Calu3 (cell line): ENCODE data around the gene CCL7. TPM values are rescaled to one million over a fixed set of nuclear protein-coding genes. Genes with fewer than 3 reads are reported as not detected.
A peak's percentile ranks its signal among the peaks of the same experiment; 100 is the strongest.

Source experiments
- BruUV-seq: library from RNA; stranded (reverse); fragments of 400-500 nt; replicated peaks from 2 replicates; lab custom pipeline; 2021; lab: Mats Ljungman, UMichigan
- CTCF ChIA-PET: fragments of 300-600 bp; sonication (Branson Sonifier 250); formaldehyde crosslinking; loops from one replicate; lab custom pipeline; 2022; ENCODE audit warnings: antibody characterized with exemption; lab: Charles Lee
- DNase-seq: peaks from one replicate; pipeline ENCODE4 v3.0.0; 2022
- H3K27ac Mint-ChIP-seq: one replicate; pipeline ENCODE4 v1.8.0; 2022; ENCODE audit warnings: mixed read lengths; ENCODE audit not compliant: unreplicated experiment
- H3K27me3 Mint-ChIP-seq: one replicate; pipeline ENCODE4 v1.8.0; 2022; ENCODE audit warnings: mixed read lengths; ENCODE audit not compliant: unreplicated experiment
- H3K36me3 Mint-ChIP-seq: one replicate; pipeline ENCODE4 v1.8.0; 2022; ENCODE audit warnings: mild to moderate bottlenecking, moderate library complexity, mixed read lengths; ENCODE audit not compliant: insufficient read depth, unreplicated experiment
- H3K4me1 Mint-ChIP-seq: one replicate; pipeline ENCODE4 v1.8.0; 2022; ENCODE audit warnings: mild to moderate bottlenecking, low read depth, mixed read lengths; ENCODE audit not compliant: unreplicated experiment
- H3K4me3 Mint-ChIP-seq: one replicate; pipeline ENCODE4 v1.8.0; 2022; ENCODE audit warnings: mild to moderate bottlenecking, low read depth, moderate library complexity, mixed read lengths; ENCODE audit not compliant: unreplicated experiment
- H3K9me3 Mint-ChIP-seq: one replicate; pipeline ENCODE4 v1.8.0; 2022; ENCODE audit warnings: low read depth, mixed read lengths; ENCODE audit not compliant: unreplicated experiment
- CTCF ChIP-seq: fragments of 200-600 bp; IDR thresholded peaks from one replicate; pipeline ENCODE4 v1.8.0; 2022; ENCODE audit warnings: antibody characterized with exemption; ENCODE audit not compliant: unreplicated experiment
- intact Hi-C: fragments of 100-400 bp; cut with micrococcal nuclease; formaldehyde crosslinking; loops from one replicate; pipeline ENCODE4 v1.10.0; 2022; ENCODE audit not compliant: unreplicated experiment
- total RNA-seq: library from RNA; stranded (reverse); gene quantifications from 2 replicates; pipeline ENCODE4 v1.2.3, GENCODE V29; 2022

Gene CCL7
- total RNA-seq, 1 experiment from 2014 or later: not detected

GRCh38 chr17:34254651-34255380 is 15.2 kb upstream of the CCL7 start, which contains the start of gene CCL2:
TSS of gene CCL2 (plus strand) at chr17:34255285. CDS start at chr17:34255350, 65 bp downstream.
- Mint-ChIP-seq H3K4me3 (peak within 1 kb of the TSS; percentile 24), H3K27me3 (peaks cover 75% of the 10 kb centered on the region), H3K36me3 (no peaks in the 10 kb centered on the region), H3K9me3 (no peaks in the 10 kb centered on the region), H3K4me1 (peaks cover 17% of the 10 kb centered on the region), H3K27ac (no peak within 1 kb of the TSS)
- no TSS peak for BruUV-seq
- no peak for TF ChIP-seq CTCF
- CTCF ChIA-PET: no interaction called here
- DNase-seq: peak; percentile 28
- intact Hi-C loops: no loop called here

DNA sequence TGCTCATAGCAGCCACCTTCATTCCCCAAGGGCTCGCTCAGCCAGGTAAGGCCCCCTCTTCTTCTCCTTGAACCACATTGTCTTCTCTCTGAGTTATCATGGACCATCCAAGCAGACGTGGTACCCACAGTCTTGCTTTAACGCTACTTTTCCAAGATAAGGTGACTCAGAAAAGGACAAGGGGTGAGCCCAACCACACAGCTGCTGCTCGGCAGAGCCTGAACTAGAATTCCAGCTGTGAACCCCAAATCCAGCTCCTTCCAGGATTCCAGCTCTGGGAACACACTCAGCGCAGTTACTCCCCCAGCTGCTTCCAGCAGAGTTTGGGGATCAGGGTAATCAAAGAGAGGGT is 14.7 kb upstream of the CCL7 start:
- no peak for DNase-seq
- intact Hi-C loops: no loop called here
- BruUV-seq: no TSS peak
- H3K36me3 Mint-ChIP-seq: no peaks in the 10 kb centered on the region
- no peaks in the 10 kb centered on the region for H3K9me3 Mint-ChIP-seq
- H3K4me1 Mint-ChIP-seq: peaks cover 17% of the 10 kb centered on the region
- CTCF ChIA-PET: no interaction called here
- H3K27ac Mint-ChIP-seq: no peak overlapping the region
- H3K27me3 Mint-ChIP-seq: peaks cover 79% of the 10 kb centered on the region
- TF ChIP-seq CTCF: no peak
- H3K4me3 Mint-ChIP-seq: peak overlapping the region; percentile 24

DNA sequence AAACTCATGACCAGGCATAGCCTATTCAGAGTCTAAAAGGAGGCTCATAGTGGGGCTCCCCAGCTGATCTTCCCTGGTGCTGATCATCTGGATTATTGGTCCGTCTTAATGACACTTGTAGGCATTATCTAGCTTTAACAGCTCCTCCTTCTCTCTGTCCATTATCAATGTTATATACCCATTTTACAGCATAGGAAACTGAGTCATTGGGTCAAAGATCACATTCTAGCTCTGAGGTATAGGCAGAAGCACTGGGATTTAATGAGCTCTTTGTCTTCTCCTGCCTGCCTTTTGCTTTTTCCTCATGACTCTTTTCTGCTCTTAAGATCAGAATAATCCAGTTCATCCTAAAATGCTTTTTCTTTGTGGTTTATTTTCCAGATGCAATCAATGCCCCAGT is 14.2 kb upstream of the CCL7 start:
- DNase-seq: no peak
- no peak overlapping the region for H3K4me3 Mint-ChIP-seq
- no TSS peak for BruUV-seq
- H3K36me3 Mint-ChIP-seq: no peaks in the 10 kb centered on the region
- CTCF ChIA-PET: no interaction called here
- no peak overlapping the region for H3K27ac Mint-ChIP-seq
- peaks cover 79% of the 10 kb centered on the region for H3K27me3 Mint-ChIP-seq
- intact Hi-C loops: no loop called here
- no peaks in the 10 kb centered on the region for H3K9me3 Mint-ChIP-seq
- H3K4me1 Mint-ChIP-seq: peaks cover 15% of the 10 kb centered on the region
- no peak for TF ChIP-seq CTCF

- no peak for TF ChIP-seq CTCF
- H3K4me3 Mint-ChIP-seq: no peak overlapping the region
- H3K36me3 Mint-ChIP-seq: no peaks in the 10 kb centered on the region
- H3K27ac Mint-ChIP-seq: no peak overlapping the region
- intact Hi-C loops: no loop called here
- DNase-seq: no peak
- H3K4me1 Mint-ChIP-seq: peaks cover 10% of the 10 kb centered on the region
- CTCF ChIA-PET: no interaction called here
- H3K9me3 Mint-ChIP-seq: no peaks in the 10 kb centered on the region
- BruUV-seq: no TSS peak
- peaks cover 76% of the 10 kb centered on the region for H3K27me3 Mint-ChIP-seq
Observed at GRCh38 chr17:34257299-34257985, 12.6 kb upstream of the CCL7 start.
